ENCODE measurements around the gene GPR21.

DNA sequence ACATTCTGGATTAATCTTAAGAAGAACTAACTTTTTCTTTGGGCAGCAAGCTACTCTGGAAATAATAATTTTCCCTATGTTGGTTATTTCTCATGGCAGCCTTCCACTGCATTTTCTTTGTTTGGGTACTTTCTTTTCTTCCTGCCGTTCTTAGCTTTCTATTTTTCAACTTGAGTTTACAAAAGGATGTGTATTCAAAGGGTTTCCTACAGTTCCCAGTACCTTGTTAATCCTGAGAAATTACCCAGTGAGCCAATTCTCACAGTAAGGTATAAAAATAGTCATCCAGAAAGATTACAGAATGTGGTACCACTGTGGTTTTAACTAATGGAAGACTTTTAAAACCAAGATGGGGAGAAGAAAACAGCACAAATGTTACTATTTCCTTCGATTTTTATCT, 20.2 kb downstream of the GPR21 start:
- no peak for TF ChIP-seq ARNTL (CRISPR knock-in tag; IDR thresholded peaks at IDR 0.05; ENCODE audit: borderline replicate concordance, low read depth)
- no peak for TF ChIP-seq ZNF565 (CRISPR knock-in tag; conservative IDR thresholded peaks at IDR 0.05; ENCODE audit: low read depth)
- no peak for TF ChIP-seq ZC3H10 (CRISPR knock-in tag; IDR thresholded peaks at IDR 0.05)
- TF ChIP-seq ESRRG (CRISPR knock-in tag; IDR thresholded peaks at IDR 0.05), result no peak
- TF ChIP-seq, protein P1, sequence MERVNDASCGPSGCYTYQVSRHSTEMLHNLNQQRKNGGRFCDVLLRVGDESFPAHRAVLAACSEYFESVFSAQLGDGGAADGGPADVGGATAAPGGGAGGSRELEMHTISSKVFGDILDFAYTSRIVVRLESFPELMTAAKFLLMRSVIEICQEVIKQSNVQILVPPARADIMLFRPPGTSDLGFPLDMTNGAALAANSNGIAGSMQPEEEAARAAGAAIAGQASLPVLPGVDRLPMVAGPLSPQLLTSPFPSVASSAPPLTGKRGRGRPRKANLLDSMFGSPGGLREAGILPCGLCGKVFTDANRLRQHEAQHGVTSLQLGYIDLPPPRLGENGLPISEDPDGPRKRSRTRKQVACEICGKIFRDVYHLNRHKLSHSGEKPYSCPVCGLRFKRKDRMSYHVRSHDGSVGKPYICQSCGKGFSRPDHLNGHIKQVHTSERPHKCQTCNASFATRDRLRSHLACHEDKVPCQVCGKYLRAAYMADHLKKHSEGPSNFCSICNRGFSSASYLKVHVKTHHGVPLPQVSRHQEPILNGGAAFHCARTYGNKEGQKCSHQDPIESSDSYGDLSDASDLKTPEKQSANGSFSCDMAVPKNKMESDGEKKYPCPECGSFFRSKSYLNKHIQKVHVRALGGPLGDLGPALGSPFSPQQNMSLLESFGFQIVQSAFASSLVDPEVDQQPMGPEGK (CRISPR knock-in tag; IDR thresholded peaks at IDR 0.05; ENCODE audit: borderline replicate concordance), result no peak
- TF ChIP-seq ZFP30 (CRISPR knock-in tag; IDR thresholded peaks at IDR 0.05), result no peak

Data from SK-N-SH treated with all-trans-retinoic acid at 6 μM for 48 hours (cell line).